Thyroid gland (tissue), 4 donors: ENCODE results near the gene ACACA.

ENCODE experiments used
- POLR2A ChIP-seq, 2 donors: fragments of 450-650 bp; IDR thresholded peaks; one replicate each; pipeline ENCODE4 v1.6.1; 2017; ENCODE audit warnings: antibody characterized with exemption in 2 of 2, mild to moderate bottlenecking in 2 of 2, moderate library complexity in 1 of 2
- TF ChIP-seq, protein P1 (sequence below), 6 experiments: fragments of 200-600 bp in 3 of 6; fragments of 450-650 bp in 3 of 6; sonication (generic) in 3 of 6; IDR thresholded peaks; one replicate each; pipeline ENCODE4 v1.5.1; 2016 to 2019; ENCODE audit warnings: antibody characterized with exemption in 6 of 6, mild to moderate bottlenecking in 2 of 6, inconsistent platforms in 1 of 6, moderate library complexity in 1 of 6

GRCh38 chr17:37069087-37069486 is 337.5 kb downstream of the ACACA start:
- TF ChIP-seq, protein P1, sequence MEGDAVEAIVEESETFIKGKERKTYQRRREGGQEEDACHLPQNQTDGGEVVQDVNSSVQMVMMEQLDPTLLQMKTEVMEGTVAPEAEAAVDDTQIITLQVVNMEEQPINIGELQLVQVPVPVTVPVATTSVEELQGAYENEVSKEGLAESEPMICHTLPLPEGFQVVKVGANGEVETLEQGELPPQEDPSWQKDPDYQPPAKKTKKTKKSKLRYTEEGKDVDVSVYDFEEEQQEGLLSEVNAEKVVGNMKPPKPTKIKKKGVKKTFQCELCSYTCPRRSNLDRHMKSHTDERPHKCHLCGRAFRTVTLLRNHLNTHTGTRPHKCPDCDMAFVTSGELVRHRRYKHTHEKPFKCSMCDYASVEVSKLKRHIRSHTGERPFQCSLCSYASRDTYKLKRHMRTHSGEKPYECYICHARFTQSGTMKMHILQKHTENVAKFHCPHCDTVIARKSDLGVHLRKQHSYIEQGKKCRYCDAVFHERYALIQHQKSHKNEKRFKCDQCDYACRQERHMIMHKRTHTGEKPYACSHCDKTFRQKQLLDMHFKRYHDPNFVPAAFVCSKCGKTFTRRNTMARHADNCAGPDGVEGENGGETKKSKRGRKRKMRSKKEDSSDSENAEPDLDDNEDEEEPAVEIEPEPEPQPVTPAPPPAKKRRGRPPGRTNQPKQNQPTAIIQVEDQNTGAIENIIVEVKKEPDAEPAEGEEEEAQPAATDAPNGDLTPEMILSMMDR (IDR thresholded peaks at IDR 0.05): no peak
- no peak for TF ChIP-seq POLR2A (IDR thresholded peaks at IDR 0.05)
